ENCODE results near the gene DBF4.
"Not testable (repeated sequence)": the region's sequence is repeated elsewhere in the genome, so short reads cannot be mapped to it uniquely, and the experiment has no call there.

The DBF4 gene

GRCh38 chr7:87853237-87853864 is 22.9 kb upstream of the DBF4 start:
- no peak overlapping the region for H3K4me3 ChIP-seq (ENCODE audit: low read depth, low read length)
- in situ Hi-C loops (cut with HindIII; ENCODE audit: low sequenced_read_pairs), result no loop called here
- peak; percentile 9 for DNase-seq (ENCODE audit: low read depth, low spot score)
- no peak for TF ChIP-seq CTCF (IDR thresholded peaks at IDR 0.05; ENCODE audit: low read depth, low read length)

GRCh38 chr7:87858417-87859100 is 17.7 kb upstream of the DBF4 start:
- no peak for TF ChIP-seq CTCF (IDR thresholded peaks at IDR 0.05; ENCODE audit: low read depth, low read length)
- no peak for DNase-seq (ENCODE audit: low read depth, low spot score)
- in situ Hi-C loops (cut with HindIII; ENCODE audit: low sequenced_read_pairs), result no loop called here
- no peak overlapping the region for H3K4me3 ChIP-seq (ENCODE audit: low read depth, low read length)

- in situ Hi-C loops (cut with HindIII; ENCODE audit: low sequenced_read_pairs), result no loop called here
Observed at GRCh38 chr7:87866089-87866488, 10.2 kb upstream of the DBF4 start.

GRCh38 chr7:87866533-87866932 is 9.8 kb upstream of the DBF4 start:
- H3K4me3 ChIP-seq (ENCODE audit: low read depth, low read length); DNase-seq (ENCODE audit: low read depth, low spot score); in situ Hi-C loops (cut with HindIII; ENCODE audit: low sequenced_read_pairs): not testable (repeated sequence)

More at GRCh38 chr7:87866089-87866488, 10.2 kb upstream of the DBF4 start:
- DNase-seq (ENCODE audit: low read depth, low spot score), result no peak
- TF ChIP-seq CTCF (IDR thresholded peaks at IDR 0.05; ENCODE audit: low read depth, low read length), result no peak
- H3K4me3 ChIP-seq (ENCODE audit: low read depth, low read length), result no peak overlapping the region

- in situ Hi-C loops (cut with HindIII; ENCODE audit: low sequenced_read_pairs), result no loop called here
Observed at GRCh38 chr7:87870471-87870870, 5.8 kb upstream of the DBF4 start.

GRCh38 chr7:87872346-87872745 is 3.9 kb upstream of the DBF4 start:
- in situ Hi-C loops (cut with HindIII; ENCODE audit: low sequenced_read_pairs), result no loop called here
- H3K4me3 ChIP-seq (ENCODE audit: low read depth, low read length), result no peak overlapping the region
- no peak for TF ChIP-seq CTCF (IDR thresholded peaks at IDR 0.05; ENCODE audit: low read depth, low read length)
- no peak for DNase-seq (ENCODE audit: low read depth, low spot score)

More at GRCh38 chr7:87870471-87870870, 5.8 kb upstream of the DBF4 start:
- TF ChIP-seq CTCF (IDR thresholded peaks at IDR 0.05; ENCODE audit: low read depth, low read length), result no peak
- DNase-seq (ENCODE audit: low read depth, low spot score), result no peak
- H3K4me3 ChIP-seq (ENCODE audit: low read depth, low read length), result no peak overlapping the region

- in situ Hi-C loops (cut with HindIII; ENCODE audit: low sequenced_read_pairs); H3K4me3 ChIP-seq (ENCODE audit: low read depth, low read length); DNase-seq (ENCODE audit: low read depth, low spot score): not testable (repeated sequence)
Observed at GRCh38 chr7:87873328-87873727, 3.0 kb upstream of the DBF4 start.

Measured in astrocyte of the spinal cord (primary cell).